ENCODE results near the gene SNX32. TPM values are rescaled to one million over a fixed set of nuclear protein-coding genes. Genes with fewer than 3 reads are reported as not detected.

Gene SNX32
- total and polyA plus RNA-seq, 2 of the 13 experiments (the other 11 are each of a cell fraction or from before 2014, with no cell fraction given), result 0.09 to 0.34 TPM

GRCh38 chr11:65888163-65888814 is 54.5 kb downstream of the SNX32 start, which contains the start of gene FIBP (continued):
- TF ChIP-seq ZNF430 (CRISPR knock-in tag; IDR thresholded peaks at IDR 0.05) (peak; percentile 79), ZBTB20 (CRISPR knock-in tag; IDR thresholded peaks at IDR 0.05; ENCODE audit: borderline replicate concordance, low read depth) (peak; percentile 40; the same call in 1 of the 2 replicates), DNMT3B (CRISPR knock-in tag; conservative IDR thresholded peaks at IDR 0.05) (no peak), ZNF616 (CRISPR knock-in tag; IDR thresholded peaks at IDR 0.05; ENCODE audit: low read depth) (no peak; the same call in 1 of the 2 replicates), PATZ1 (CRISPR knock-in tag; IDR thresholded peaks at IDR 0.05) (peak; percentile 72), ATF3 (CRISPR knock-in tag; IDR thresholded peaks at IDR 0.05) (no peak), FOXC1 (CRISPR knock-in tag; IDR thresholded peaks at IDR 0.05; ENCODE audit: borderline replicate concordance) (peak; percentile 92), CREB3 (CRISPR knock-in tag; IDR thresholded peaks at IDR 0.05) (no peak), ZNF546 (CRISPR knock-in tag; conservative IDR thresholded peaks at IDR 0.05) (0 out of 2 replicates have a peak, but pooled peaks have one; percentile 32), AFF4 (CRISPR knock-in tag; IDR thresholded peaks at IDR 0.05) (0 out of 2 replicates have a peak, but pooled peaks have one; percentile 61), HBP1 (CRISPR knock-in tag; IDR thresholded peaks at IDR 0.05; ENCODE audit: low read depth) (peak; percentile 89), PRDM15 (CRISPR knock-in tag; IDR thresholded peaks at IDR 0.05) (no peak; the same call in 1 of the 2 replicates)
